BE2C (cell line): ENCODE results near the gene ITK.
"Not testable (repeated sequence)": the region's sequence is repeated elsewhere in the genome, so short reads cannot be mapped to it uniquely, and the experiment has no call there.

Source experiments
- DNase-seq: peaks from one replicate; pipeline ENCODE4 v3.0.0-alpha.2; 2020
- H3K27me3 ChIP-seq: fragments of 250-450 bp; sonication (Bioruptor Pico); 2 replicates; pipeline ENCODE4 v1.5.1; 2020; ENCODE audit warnings: mild to moderate bottlenecking
- H3K36me3 ChIP-seq: fragments of 250-450 bp; sonication (Bioruptor Pico); 2 replicates; pipeline ENCODE4 v1.5.1; 2020; ENCODE audit warnings: mild to moderate bottlenecking
- H3K4me1 ChIP-seq: fragments of 250-450 bp; sonication (Bioruptor Pico); 2 replicates; pipeline ENCODE4 v1.5.1; 2020
- H3K4me3 ChIP-seq: 2 replicates; pipeline ENCODE4 v1.5.1; 2011; ENCODE audit warnings: low read depth, low read length
- H3K9me3 ChIP-seq: fragments of 250-450 bp; sonication (Bioruptor Pico); 2 replicates; pipeline ENCODE4 v1.5.1; 2020
- CTCF ChIP-seq: IDR thresholded peaks from 2 replicates; pipeline ENCODE4 v1.5.1; 2012; ENCODE audit warnings: mild to moderate bottlenecking, low read depth, low read length

Gene ITK

GRCh38 chr5:157197086-157197485 is 16.4 kb downstream of the ITK start:
- Histone ChIP-seq H3K36me3 (no peaks in the 10 kb centered on the region), H3K4me1 (no peaks in the 10 kb centered on the region), H3K4me3 (no peak overlapping the region), H3K27me3 (peaks cover 10% of the 10 kb centered on the region), H3K9me3 (no peaks in the 10 kb centered on the region)
- no peak for TF ChIP-seq CTCF
- DNase-seq = no peak

- H3K4me3 ChIP-seq = no peak overlapping the region
- peaks cover 7% of the 10 kb centered on the region for H3K27me3 ChIP-seq
- H3K4me1 ChIP-seq = no peaks in the 10 kb centered on the region
- TF ChIP-seq CTCF = no peak
- H3K36me3 ChIP-seq = no peaks in the 10 kb centered on the region
- H3K9me3 ChIP-seq = no peaks in the 10 kb centered on the region
- no peak for DNase-seq
Measured at GRCh38 chr5:157198277-157198986, 17.8 kb downstream of the ITK start.

- no peak for DNase-seq
- no peaks in the 10 kb centered on the region; the same call in 1 of the 2 replicates for H3K9me3 ChIP-seq
- H3K4me1 ChIP-seq = no peaks in the 10 kb centered on the region
- H3K4me3 ChIP-seq = no peak overlapping the region
- TF ChIP-seq CTCF = no peak
- no peaks in the 10 kb centered on the region; the same call in 1 of the 2 replicates for H3K27me3 ChIP-seq
- no peaks in the 10 kb centered on the region for H3K36me3 ChIP-seq
Measured at GRCh38 chr5:157201857-157202256, 21.2 kb downstream of the ITK start.

GRCh38 chr5:157203417-157203816 is 22.8 kb downstream of the ITK start:
- Histone ChIP-seq H3K9me3 (no peaks in the 10 kb centered on the region; the same call in none of the 2 replicates), H3K27me3 (no peaks in the 10 kb centered on the region; the same call in 1 of the 2 replicates), H3K4me1 (no peaks in the 10 kb centered on the region), H3K36me3 (no peaks in the 10 kb centered on the region), H3K4me3 (no peak overlapping the region)
- DNase-seq = no peak
- no peak for TF ChIP-seq CTCF

GRCh38 chr5:157204765-157205164 is 24.1 kb downstream of the ITK start:
- Histone ChIP-seq H3K27me3 (no peaks in the 10 kb centered on the region; the same call in 1 of the 2 replicates), H3K4me1 (no peaks in the 10 kb centered on the region), H3K36me3 (no peaks in the 10 kb centered on the region), H3K9me3 (no peaks in the 10 kb centered on the region; the same call in none of the 2 replicates), H3K4me3 (no peak overlapping the region)
- DNase-seq = no peak
- TF ChIP-seq CTCF = no peak

- Histone ChIP-seq H3K36me3 (no peaks in the 10 kb centered on the region), H3K9me3 (no peaks in the 10 kb centered on the region; the same call in none of the 2 replicates), H3K4me1 (no peaks in the 10 kb centered on the region), H3K27me3 (no peaks in the 10 kb centered on the region; the same call in 1 of the 2 replicates), H3K4me3 (no peak overlapping the region)
- TF ChIP-seq CTCF = no peak
- no peak for DNase-seq
Measured at GRCh38 chr5:157205708-157206107, 25.1 kb downstream of the ITK start.

GRCh38 chr5:157210652-157211051 is 30.0 kb downstream of the ITK start:
- not testable (repeated sequence) for H3K36me3 ChIP-seq, DNase-seq, H3K9me3 ChIP-seq, H3K4me3 ChIP-seq, H3K27me3 ChIP-seq, H3K4me1 ChIP-seq
